Activated naive CD4-positive, alpha-beta T cell treated with anti-CD3 and anti-CD28 coated beads, Interleukin-2, amount 50 U/mL, for 72 hours (primary cell): ENCODE data around the gene CFAP97D2. TPM values are rescaled to one million over a fixed set of nuclear protein-coding genes. Genes with fewer than 3 reads are reported as not detected.
"Not testable (repeated sequence)": the region's sequence is repeated elsewhere in the genome, so short reads cannot be mapped to it uniquely, and the experiment has no call there.

Source experiments
- ATAC-seq, 2 donors: fragments of 150-1000 bp; cut with Tn5 transposase; 2 replicates each; pipeline ENCODE4 v1.10.0; 2021; ENCODE audit warnings: mild to moderate bottlenecking in 2 of 2, moderate library complexity in 2 of 2
- DNase-seq, 2 donors: peaks; one replicate each; pipeline ENCODE4 v3.0.0; 2021 to 2022; ENCODE audit warnings: low spot score in 2 of 2
- H3K27ac Mint-ChIP-seq, 2 donors: one replicate each; pipeline ENCODE4 v1.8.0; 2022; ENCODE audit warnings: mild to moderate bottlenecking in 2 of 2, mixed read lengths in 2 of 2
- H3K36me3 Mint-ChIP-seq, 2 donors: one replicate each; pipeline ENCODE4 v1.8.0; 2022; ENCODE audit warnings: mixed read lengths in 2 of 2
- H3K9me3 Mint-ChIP-seq, 2 donors: one replicate each; pipeline ENCODE4 v1.8.0; 2022; ENCODE audit warnings: mixed read lengths in 2 of 2
- total RNA-seq, 2 donors: library from RNA; stranded (reverse); gene quantifications; one replicate each; pipeline ENCODE4 v1.2.3, GENCODE V29; 2022

CFAP97D2 gene
- total RNA-seq, 2 donors from 2014 or later = not detected

GRCh38 chr13:114260814-114261213 is 81.8 kb downstream of the CFAP97D2 start:
- ATAC-seq (no peak), DNase-seq (no peak)
- H3K36me3 Mint-ChIP-seq = peaks cover 22 to 39% of the 10 kb centered on the region in 2 donors
- H3K27ac Mint-ChIP-seq = peak overlapping the region; percentile 11 to 88
- H3K9me3 Mint-ChIP-seq = no peaks in the 10 kb centered on the region

GRCh38 chr13:114261328-114261965 is 82.4 kb downstream of the CFAP97D2 start:
- Mint-ChIP-seq H3K36me3 (peaks cover 24 to 44% of the 10 kb centered on the region in 2 donors), H3K9me3 (no peaks in the 10 kb centered on the region), H3K27ac (peak overlapping the region in 1 of 2 donors; percentile 88)
- ATAC-seq (no peak), DNase-seq (no peak)

DNA sequence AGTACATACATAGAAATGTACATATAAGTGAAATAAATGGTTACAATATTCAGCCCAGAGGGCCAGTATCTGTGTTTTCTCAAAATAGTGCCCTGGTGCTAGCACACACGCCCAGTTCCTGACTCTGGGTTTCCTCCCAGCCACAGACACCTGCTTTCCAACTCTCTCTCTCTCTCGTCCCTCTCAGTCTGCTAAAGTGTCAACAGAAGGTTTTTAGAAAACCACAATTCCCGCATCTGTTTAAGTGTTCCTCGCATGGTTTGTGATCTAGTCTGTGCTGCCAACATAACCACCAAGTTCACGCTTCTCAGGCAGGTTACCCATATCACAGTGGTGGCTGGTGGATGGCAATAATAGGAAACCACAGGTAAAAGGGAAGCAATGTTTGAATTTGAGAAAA is 84.5 kb downstream of the CFAP97D2 start:
- ATAC-seq (peak in 1 of 2 donors; percentile 66), DNase-seq (no peak)
- Mint-ChIP-seq H3K9me3 (no peaks in the 10 kb centered on the region), H3K27ac (peak overlapping the region; percentile 56 to 94), H3K36me3 (peaks cover 29 to 53% of the 10 kb centered on the region in 2 donors)

DNA sequence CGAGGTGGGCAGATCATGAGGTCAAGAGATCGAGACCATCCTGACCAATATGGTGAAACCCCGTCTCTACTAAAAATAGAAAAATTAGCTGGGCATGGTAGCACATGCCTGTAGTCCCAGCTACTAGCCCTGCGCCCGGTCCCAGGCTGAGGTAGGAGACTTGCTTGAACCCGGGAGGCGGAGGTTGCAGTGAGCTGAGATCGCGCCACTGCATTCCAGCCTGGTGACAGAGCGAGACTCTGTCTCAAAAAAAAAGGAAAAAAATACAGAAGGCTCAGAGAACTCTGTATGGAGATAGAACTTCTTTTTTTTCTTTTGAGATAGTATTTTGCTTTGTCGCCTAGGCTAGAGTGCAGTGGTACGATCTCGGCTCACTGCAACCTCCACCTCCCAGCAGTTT is 85.3 kb downstream of the CFAP97D2 start:
- not testable (repeated sequence) for H3K9me3 Mint-ChIP-seq
- H3K36me3 Mint-ChIP-seq = peaks cover 29 to 57% of the 10 kb centered on the region in 2 donors

GRCh38 chr13:114264886-114265611 is 86.0 kb downstream of the CFAP97D2 start:
- Mint-ChIP-seq H3K36me3 (peaks cover 31 to 59% of the 10 kb centered on the region in 2 donors), H3K9me3 (no peaks in the 10 kb centered on the region), H3K27ac (no peak overlapping the region)
- DNase-seq = no peak
- no peak for ATAC-seq

More for the DNA sequence above, 85.3 kb downstream of the CFAP97D2 start:
- DNase-seq, ATAC-seq, H3K27ac Mint-ChIP-seq: not testable (repeated sequence)

GRCh38 chr13:114266241-114266640 is 87.2 kb downstream of the CFAP97D2 start:
- H3K36me3 Mint-ChIP-seq = peaks cover 31 to 53% of the 10 kb centered on the region in 2 donors
- DNase-seq = no peak
- H3K27ac Mint-ChIP-seq = no peak overlapping the region
- no peaks in the 10 kb centered on the region for H3K9me3 Mint-ChIP-seq
- ATAC-seq = no peak

GRCh38 chr13:114268344-114269280 is 89.6 kb downstream of the CFAP97D2 start:
- Mint-ChIP-seq H3K9me3 (no peaks in the 10 kb centered on the region), H3K36me3 (peaks cover 35 to 51% of the 10 kb centered on the region in 2 donors), H3K27ac (peak overlapping the region; percentile 47 to 75)
- peak in 1 of 2 donors; percentile 68 for ATAC-seq
- no peak for DNase-seq

- Mint-ChIP-seq H3K9me3 (no peaks in the 10 kb centered on the region), H3K27ac (peak overlapping the region; percentile 47 to 75), H3K36me3 (peaks cover 32 to 51% of the 10 kb centered on the region in 2 donors)
- DNase-seq (no peak), ATAC-seq (peak in 1 of 2 donors; percentile 85)
Observed at GRCh38 chr13:114269281-114269770, 90.3 kb downstream of the CFAP97D2 start.

Other genes starting within 250 kb of the CFAP97D2 start
- gene C13orf46, start 205.2 kb upstream of the CFAP97D2 start, total RNA-seq = 1 to 10 TPM in 1 of 2 donors, under 1 TPM in 1; 0.61 to 3.6 TPM
- gene RASA3, start 46.6 kb upstream of the CFAP97D2 start, total RNA-seq = 10 to 100 TPM; 39.4 to 44.1 TPM
- 100 to 1,000 TPM in 1 of 2 donors, 10 to 100 TPM in 1; 85.1 to 108 TPM for gene CDC16, start 55.6 kb downstream of the CFAP97D2 start, total RNA-seq
- gene UPF3A, start 102.3 kb downstream of the CFAP97D2 start, total RNA-seq = 10 to 100 TPM; 42.2 to 76.8 TPM
- gene CHAMP1, start 135.2 kb downstream of the CFAP97D2 start, total RNA-seq = 10 to 100 TPM; 29.2 to 40.5 TPM